ENCODE measurements around the gene EML1. TPM values are rescaled to one million over a fixed set of nuclear protein-coding genes. Genes with fewer than 3 reads are reported as not detected.

Gene EML1
- total RNA-seq, 1 donor from 2014 or later, result 34.5 TPM

DNA sequence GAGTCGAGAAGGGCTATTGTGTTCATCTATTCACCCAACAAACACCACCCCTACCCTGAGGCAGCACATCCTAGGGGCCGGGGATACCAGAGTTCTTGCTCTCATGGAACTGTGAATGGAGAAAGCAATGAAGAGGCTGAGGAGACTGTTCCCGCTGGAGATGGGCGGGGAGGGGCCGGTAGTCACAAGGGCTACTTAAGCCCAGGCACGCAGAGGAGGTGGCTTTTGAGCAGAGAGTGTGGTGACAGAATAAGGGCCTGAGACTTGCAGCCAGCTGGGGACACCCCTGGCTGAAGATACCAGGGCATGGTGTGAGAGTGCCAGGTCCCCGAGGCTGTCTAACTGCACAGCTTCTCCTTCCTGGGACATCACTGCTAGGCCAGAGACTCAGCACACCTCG, 157.9 kb downstream of the EML1 start:
- Histone ChIP-seq H3K27ac (no peak overlapping the region), H3K9me3 (no peaks in the 10 kb centered on the region), H3K4me1 (peaks cover 26% of the 10 kb centered on the region), H3K27me3 (ENCODE audit: low read depth) (no peaks in the 10 kb centered on the region), H3K36me3 (no peaks in the 10 kb centered on the region), H3K4me3 (no peak overlapping the region)
- intact Hi-C loops (cut with DNase I), result no loop called here
- ATAC-seq (peak in 1 of 2 donors; percentile 52), DNase-seq (no peak)
- TF ChIP-seq, protein P1, sequence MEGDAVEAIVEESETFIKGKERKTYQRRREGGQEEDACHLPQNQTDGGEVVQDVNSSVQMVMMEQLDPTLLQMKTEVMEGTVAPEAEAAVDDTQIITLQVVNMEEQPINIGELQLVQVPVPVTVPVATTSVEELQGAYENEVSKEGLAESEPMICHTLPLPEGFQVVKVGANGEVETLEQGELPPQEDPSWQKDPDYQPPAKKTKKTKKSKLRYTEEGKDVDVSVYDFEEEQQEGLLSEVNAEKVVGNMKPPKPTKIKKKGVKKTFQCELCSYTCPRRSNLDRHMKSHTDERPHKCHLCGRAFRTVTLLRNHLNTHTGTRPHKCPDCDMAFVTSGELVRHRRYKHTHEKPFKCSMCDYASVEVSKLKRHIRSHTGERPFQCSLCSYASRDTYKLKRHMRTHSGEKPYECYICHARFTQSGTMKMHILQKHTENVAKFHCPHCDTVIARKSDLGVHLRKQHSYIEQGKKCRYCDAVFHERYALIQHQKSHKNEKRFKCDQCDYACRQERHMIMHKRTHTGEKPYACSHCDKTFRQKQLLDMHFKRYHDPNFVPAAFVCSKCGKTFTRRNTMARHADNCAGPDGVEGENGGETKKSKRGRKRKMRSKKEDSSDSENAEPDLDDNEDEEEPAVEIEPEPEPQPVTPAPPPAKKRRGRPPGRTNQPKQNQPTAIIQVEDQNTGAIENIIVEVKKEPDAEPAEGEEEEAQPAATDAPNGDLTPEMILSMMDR (IDR thresholded peaks at IDR 0.05), result no peak

DNA sequence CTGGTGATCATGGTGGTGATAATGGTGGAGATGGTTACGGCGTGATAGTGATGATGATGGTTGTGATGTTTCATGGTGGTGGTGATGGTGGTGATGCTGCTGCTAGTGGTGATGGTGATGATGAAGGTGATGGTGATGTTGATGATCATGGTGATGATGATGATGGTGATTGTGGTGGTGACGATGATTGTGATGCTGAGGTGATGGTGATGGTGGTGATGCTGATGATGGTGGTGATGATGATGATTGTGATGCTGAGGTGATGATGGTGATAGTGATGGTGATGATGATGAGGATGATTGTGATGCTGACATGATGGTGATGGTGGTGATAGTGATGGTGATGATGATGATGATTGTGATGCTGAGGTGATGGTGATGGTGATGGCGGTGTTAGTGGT, 158.8 kb downstream of the EML1 start:
- Histone ChIP-seq H3K36me3 (no peaks in the 10 kb centered on the region), H3K4me1 (peaks cover 16% of the 10 kb centered on the region), H3K27ac (no peak overlapping the region), H3K9me3 (no peaks in the 10 kb centered on the region), H3K27me3 (ENCODE audit: low read depth) (no peaks in the 10 kb centered on the region), H3K4me3 (no peak overlapping the region)
- intact Hi-C loops (cut with DNase I), result no loop called here
- DNase-seq (no peak), ATAC-seq (no peak)
- TF ChIP-seq, protein P1 (IDR thresholded peaks at IDR 0.05), result no peak

DNA sequence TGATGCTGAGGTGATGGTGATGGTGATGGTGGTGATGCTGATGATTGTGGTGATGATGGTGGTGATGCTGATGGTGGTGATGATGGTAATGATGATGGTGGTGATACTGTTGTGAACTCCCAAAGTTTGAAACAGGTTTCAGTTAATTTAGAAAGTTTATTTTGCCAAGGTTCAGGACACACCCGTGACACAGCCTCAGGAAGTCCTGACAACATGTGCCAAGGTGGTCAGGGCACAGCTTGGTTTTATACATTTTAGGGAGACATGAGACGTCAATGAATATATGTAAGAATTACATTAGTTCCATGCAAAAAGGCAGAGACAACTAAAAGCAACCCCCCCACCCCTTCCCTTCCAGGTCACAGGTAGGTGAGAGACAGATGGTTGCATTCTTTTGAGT, 159.2 kb downstream of the EML1 start:
- ATAC-seq, result no peak

DNA sequence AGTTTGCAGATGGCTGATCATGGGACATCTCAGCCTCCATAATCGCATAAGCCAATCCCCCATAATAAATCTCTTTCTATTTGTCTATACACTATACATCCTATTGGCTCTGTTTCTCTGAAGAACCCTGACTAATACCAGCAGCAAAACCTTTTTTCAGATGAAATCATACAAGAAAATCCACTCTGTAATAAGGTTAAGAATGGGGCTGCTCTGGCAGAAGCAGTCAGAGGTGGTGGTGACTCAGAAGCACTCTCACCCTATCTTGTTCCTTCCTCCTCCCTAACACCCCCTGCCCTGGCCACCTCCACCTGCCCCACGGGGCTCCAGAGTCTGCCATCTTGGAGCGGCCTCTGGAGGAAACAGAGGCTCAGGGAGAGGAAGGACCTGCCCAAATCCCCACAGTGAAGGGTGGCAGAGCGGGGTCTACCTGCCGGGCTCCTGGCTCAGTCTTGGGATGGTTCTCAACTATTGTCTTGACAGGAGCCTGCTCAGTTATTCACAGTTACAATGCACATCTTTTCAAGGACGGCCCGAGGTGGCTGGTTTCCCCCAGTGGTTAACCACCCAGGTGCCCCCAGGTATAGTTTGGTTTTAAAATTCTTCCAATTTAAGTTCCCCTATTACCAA, 162.7 kb downstream of the EML1 start:
- Histone ChIP-seq H3K27ac (no peak overlapping the region), H3K36me3 (no peaks in the 10 kb centered on the region), H3K4me3 (no peak overlapping the region), H3K4me1 (no peaks in the 10 kb centered on the region), H3K9me3 (no peaks in the 10 kb centered on the region), H3K27me3 (ENCODE audit: low read depth) (no peaks in the 10 kb centered on the region)
- intact Hi-C loops (cut with DNase I), result no loop called here
- TF ChIP-seq, protein P1 (IDR thresholded peaks at IDR 0.05), result no peak
- no peak for DNase-seq
- no peak for ATAC-seq

More for the DNA sequence above, 159.2 kb downstream of the EML1 start:
- H3K4me3 ChIP-seq, result no peak overlapping the region
- H3K4me1 ChIP-seq, result peaks cover 12% of the 10 kb centered on the region
- intact Hi-C loops (cut with DNase I), result no loop called here
- no peak overlapping the region for H3K27ac ChIP-seq
- TF ChIP-seq, protein P1 (IDR thresholded peaks at IDR 0.05), result no peak
- H3K36me3 ChIP-seq, result no peaks in the 10 kb centered on the region
- H3K9me3 ChIP-seq, result no peaks in the 10 kb centered on the region
- no peaks in the 10 kb centered on the region for H3K27me3 ChIP-seq (ENCODE audit: low read depth)
- DNase-seq, result no peak

DNA sequence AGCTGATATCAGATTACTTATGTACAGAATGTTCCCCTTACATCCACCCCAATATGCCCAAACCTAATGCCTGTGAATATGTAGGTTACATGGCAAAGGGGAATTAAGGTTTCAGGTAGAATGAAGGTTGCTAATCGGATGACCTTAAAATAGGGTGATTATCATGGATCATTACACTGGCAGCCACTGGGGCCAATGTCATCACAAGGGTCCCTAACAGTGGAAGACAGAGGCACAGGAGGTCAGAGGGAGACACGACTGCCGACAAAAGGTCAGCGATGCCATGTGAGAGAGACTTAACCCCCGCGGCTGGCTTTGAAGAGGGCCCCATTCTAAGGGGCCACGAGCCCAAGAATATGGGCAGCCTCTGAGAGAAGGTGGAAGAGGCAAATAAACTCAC, 165.2 kb downstream of the EML1 start:
- no peak overlapping the region for H3K27ac ChIP-seq
- H3K27me3 ChIP-seq (ENCODE audit: low read depth), result no peaks in the 10 kb centered on the region
- DNase-seq (no peak), ATAC-seq (no peak)
- no peak overlapping the region for H3K4me3 ChIP-seq
- H3K9me3 ChIP-seq, result no peaks in the 10 kb centered on the region
- H3K4me1 ChIP-seq, result no peaks in the 10 kb centered on the region
- no peaks in the 10 kb centered on the region for H3K36me3 ChIP-seq
- intact Hi-C loops (cut with DNase I), result no loop called here
- TF ChIP-seq, protein P1 (IDR thresholded peaks at IDR 0.05), result no peak
